ENCODE data around the gene TAX1BP1. TPM values are rescaled to one million over a fixed set of nuclear protein-coding genes. Genes with fewer than 3 reads are reported as not detected.
"Not testable (repeated sequence)": the region's sequence is repeated elsewhere in the genome, so short reads cannot be mapped to it uniquely, and the experiment has no call there.

Gene TAX1BP1
- polyA plus RNA-seq, 1 donor, result 50.9 TPM

- no peak for DNase-seq
Observed at GRCh38 chr7:27846388-27846787, 106.4 kb downstream of the TAX1BP1 start.

GRCh38 chr7:27850531-27850930, 110.6 kb downstream of the TAX1BP1 start:
- no peak for DNase-seq

GRCh38 chr7:27856703-27857485, 116.9 kb downstream of the TAX1BP1 start:
- not testable (repeated sequence) for DNase-seq

GRCh38 chr7:27860800-27861199, 120.8 kb downstream of the TAX1BP1 start:
- no peak for DNase-seq

- no peak for DNase-seq
Observed at GRCh38 chr7:27861747-27862146, 121.8 kb downstream of the TAX1BP1 start.

- DNase-seq, result no peak
Observed at GRCh38 chr7:27863880-27864279, 123.9 kb downstream of the TAX1BP1 start.

- DNase-seq, result no peak
Observed at GRCh38 chr7:27866256-27866655, 126.3 kb downstream of the TAX1BP1 start.

- no peak for DNase-seq
Observed at GRCh38 chr7:27866828-27867672, 127.1 kb downstream of the TAX1BP1 start.

- no peak for DNase-seq
Observed at GRCh38 chr7:27868131-27868550, 128.2 kb downstream of the TAX1BP1 start.

GRCh38 chr7:27869056-27869455, 129.1 kb downstream of the TAX1BP1 start:
- DNase-seq, result no peak

GRCh38 chr7:27870595-27870994, 130.6 kb downstream of the TAX1BP1 start:
- no peak for DNase-seq

GRCh38 chr7:27871086-27871485, 131.1 kb downstream of the TAX1BP1 start:
- DNase-seq, result no peak

- DNase-seq, result no peak
Observed at GRCh38 chr7:27871866-27872265, 131.9 kb downstream of the TAX1BP1 start.

GRCh38 chr7:27872356-27873275, 132.7 kb downstream of the TAX1BP1 start:
- no peak for DNase-seq

- no peak for DNase-seq
Observed at GRCh38 chr7:27873981-27874957, 134.3 kb downstream of the TAX1BP1 start.

GRCh38 chr7:27875061-27875460, 135.1 kb downstream of the TAX1BP1 start:
- peak; percentile 32 for DNase-seq

GRCh38 chr7:27875832-27876231, 135.9 kb downstream of the TAX1BP1 start:
- no peak for DNase-seq

GRCh38 chr7:27876756-27877155, 136.8 kb downstream of the TAX1BP1 start:
- DNase-seq, result no peak

Measured in hindlimb muscle (tissue), 1 donor.